ACC112 (cell line): Measurements from ENCODE around the gene MED10.

Source experiments
- H2AFZ ChIP-seq: fragments of 200-600 bp; sonication (generic); one replicate; pipeline ENCODE4 v1.6.0; 2017; ENCODE audit warnings: antibody characterized with exemption, low read length; ENCODE audit not compliant: unreplicated experiment
- H3K27ac ChIP-seq: fragments of 200-600 bp; sonication (generic); 2 replicates; pipeline ENCODE4 v1.5.1; 2014; ENCODE audit warnings: low read depth, mild to moderate bottlenecking, antibody characterized with exemption, low read length, moderate library complexity
- H3K27me3 ChIP-seq: fragments of 200-600 bp; sonication (generic); 2 replicates; pipeline ENCODE4 v1.6.1; 2014; ENCODE audit warnings: mild to moderate bottlenecking, antibody characterized with exemption, low read length, moderate library complexity, mixed read lengths; ENCODE audit not compliant: insufficient read depth
- H3K36me3 ChIP-seq: fragments of 200-600 bp; sonication (generic); 2 replicates; pipeline ENCODE4 v1.6.1; 2016; ENCODE audit warnings: mild to moderate bottlenecking, antibody characterized with exemption, low read length, moderate library complexity, mixed read lengths; ENCODE audit not compliant: insufficient read depth
- H3K4me1 ChIP-seq: fragments of 200-600 bp; sonication (generic); one replicate; pipeline ENCODE4 v1.6.1; 2016; ENCODE audit warnings: low read length, mixed read lengths; ENCODE audit not compliant: insufficient read depth, unreplicated experiment, control insufficient read depth
- H3K4me3 ChIP-seq: fragments of 200-600 bp; sonication (generic); 2 replicates; pipeline ENCODE4 v1.5.1; 2014; ENCODE audit warnings: mild to moderate bottlenecking, low read depth, low read length
- H3K79me2 ChIP-seq: fragments of 200-600 bp; sonication (generic); one replicate; pipeline ENCODE4 v1.6.0; 2016; ENCODE audit warnings: low read length; ENCODE audit not compliant: control insufficient read depth, unreplicated experiment, insufficient read depth

MED10 gene

GRCh38 chr5:6389946-6390530 lies 11.7 kb upstream of the MED10 start:
- no peaks in the 10 kb centered on the region for H3K4me1 ChIP-seq
- H3K4me3 ChIP-seq = no peak overlapping the region
- H3K36me3 ChIP-seq = no peaks in the 10 kb centered on the region
- no peak overlapping the region for H3K27ac ChIP-seq
- H2AFZ ChIP-seq = no peak overlapping the region
- H3K79me2 ChIP-seq = no peaks in the 10 kb centered on the region
- peaks cover 78% of the 10 kb centered on the region for H3K27me3 ChIP-seq

- Histone ChIP-seq H2AFZ (no peak overlapping the region), H3K4me3 (no peak overlapping the region), H3K4me1 (no peaks in the 10 kb centered on the region), H3K27ac (no peak overlapping the region), H3K27me3 (peaks cover 75% of the 10 kb centered on the region), H3K36me3 (no peaks in the 10 kb centered on the region), H3K79me2 (no peaks in the 10 kb centered on the region)
Observed at GRCh38 chr5:6389397-6389796, 11.1 kb upstream of the MED10 start.

GRCh38 chr5:6387970-6388369 lies 9.6 kb upstream of the MED10 start:
- H3K79me2 ChIP-seq = no peaks in the 10 kb centered on the region
- H3K27ac ChIP-seq = no peak overlapping the region
- no peak overlapping the region for H2AFZ ChIP-seq
- no peaks in the 10 kb centered on the region for H3K36me3 ChIP-seq
- H3K27me3 ChIP-seq = peaks cover 66% of the 10 kb centered on the region
- no peaks in the 10 kb centered on the region for H3K4me1 ChIP-seq
- H3K4me3 ChIP-seq = no peak overlapping the region

GRCh38 chr5:6386271-6386670 lies 7.9 kb upstream of the MED10 start:
- Histone ChIP-seq H3K27me3 (peaks cover 51% of the 10 kb centered on the region), H2AFZ (no peak overlapping the region), H3K79me2 (no peaks in the 10 kb centered on the region), H3K4me1 (no peaks in the 10 kb centered on the region), H3K4me3 (no peak overlapping the region), H3K36me3 (no peaks in the 10 kb centered on the region), H3K27ac (no peak overlapping the region)

- Histone ChIP-seq H3K27ac (no peak overlapping the region), H3K27me3 (peaks cover 44% of the 10 kb centered on the region), H3K4me1 (no peaks in the 10 kb centered on the region), H3K79me2 (no peaks in the 10 kb centered on the region), H2AFZ (no peak overlapping the region), H3K4me3 (no peak overlapping the region), H3K36me3 (no peaks in the 10 kb centered on the region)
Observed at GRCh38 chr5:6384856-6385255, 6.5 kb upstream of the MED10 start.

GRCh38 chr5:6383376-6383775 lies 5.0 kb upstream of the MED10 start:
- H3K27ac ChIP-seq = no peak overlapping the region
- H3K79me2 ChIP-seq = no peaks in the 10 kb centered on the region
- H3K4me1 ChIP-seq = no peaks in the 10 kb centered on the region
- no peak overlapping the region for H3K4me3 ChIP-seq
- H3K27me3 ChIP-seq = peaks cover 38% of the 10 kb centered on the region
- H3K36me3 ChIP-seq = no peaks in the 10 kb centered on the region
- no peak overlapping the region for H2AFZ ChIP-seq

GRCh38 chr5:6379246-6379645 lies 899 bp upstream of the MED10 start:
- Histone ChIP-seq H3K36me3 (peaks cover 23% of the 10 kb centered on the region), H3K27ac (no peak overlapping the region), H3K4me1 (peaks cover 6% of the 10 kb centered on the region), H3K79me2 (peaks cover 39% of the 10 kb centered on the region), H3K27me3 (peaks cover 7% of the 10 kb centered on the region; the same call in 1 of the 2 replicates), H2AFZ (peak overlapping the region; percentile 79), H3K4me3 (peak overlapping the region; percentile 94)

GRCh38 chr5:6378766-6379103 lies 388 bp upstream of the MED10 start:
- Histone ChIP-seq H3K4me1 (peaks cover 6% of the 10 kb centered on the region), H2AFZ (peak overlapping the region; percentile 79), H3K27ac (no peak overlapping the region), H3K4me3 (peak overlapping the region; percentile 94), H3K27me3 (peaks cover 7% of the 10 kb centered on the region; the same call in 1 of the 2 replicates), H3K79me2 (peaks cover 42% of the 10 kb centered on the region), H3K36me3 (peaks cover 29% of the 10 kb centered on the region)

GRCh38 chr5:6377582-6377904 lies 804 bp downstream of the MED10 start:
- no peaks in the 10 kb centered on the region for H3K27me3 ChIP-seq
- peak overlapping the region; percentile 66; the same call in 1 of the 2 replicates for H3K27ac ChIP-seq
- peaks cover 40% of the 10 kb centered on the region for H3K36me3 ChIP-seq
- H3K79me2 ChIP-seq = peaks cover 42% of the 10 kb centered on the region
- peak overlapping the region; percentile 94 for H3K4me3 ChIP-seq
- peaks cover 6% of the 10 kb centered on the region for H3K4me1 ChIP-seq
- no peak overlapping the region for H2AFZ ChIP-seq

GRCh38 chr5:6376974-6377520 lies 1.3 kb downstream of the MED10 start:
- H3K4me3 ChIP-seq = peak overlapping the region; percentile 94
- H3K27me3 ChIP-seq = no peaks in the 10 kb centered on the region
- 0 out of 2 replicates have a peak overlapping the region, but pooled peaks have one; percentile 66 for H3K27ac ChIP-seq
- H3K4me1 ChIP-seq = peaks cover 6% of the 10 kb centered on the region
- H3K79me2 ChIP-seq = peaks cover 42% of the 10 kb centered on the region
- no peak overlapping the region for H2AFZ ChIP-seq
- H3K36me3 ChIP-seq = peaks cover 40% of the 10 kb centered on the region

GRCh38 chr5:6373081-6373846 lies 5.1 kb downstream of the MED10 start:
- Histone ChIP-seq H3K27me3 (no peaks in the 10 kb centered on the region), H3K79me2 (peaks cover 41% of the 10 kb centered on the region), H3K36me3 (peaks cover 45% of the 10 kb centered on the region), H3K4me1 (peaks cover 6% of the 10 kb centered on the region), H2AFZ (no peak overlapping the region), H3K27ac (no peak overlapping the region), H3K4me3 (no peak overlapping the region)
